ENCODE data around the gene RHOF. TPM values are rescaled to one million over a fixed set of nuclear protein-coding genes. Genes with fewer than 3 reads are reported as not detected.
A peak's percentile ranks its signal among the peaks of the same experiment; 100 is the strongest.
"Not testable (repeated sequence)": the region's sequence is repeated elsewhere in the genome, so short reads cannot be mapped to it uniquely, and the experiment has no call there.

RHOF gene
- total RNA-seq, 6 experiments from 2014 or later = 3.7 to 16.2 (median 5.0) TPM

GRCh38 chr12:121762269-121762668, 31.2 kb downstream of the RHOF start:
- ATAC-seq (no peak), DNase-seq (no peak)
- H3K4me3 ChIP-seq = no peak overlapping the region
- H3K4me1 ChIP-seq = no peaks in the 10 kb centered on the region
- H3K36me3 ChIP-seq = no peaks in the 10 kb centered on the region
- H3K27me3 ChIP-seq = no peaks in the 10 kb centered on the region
- H3K27ac ChIP-seq = no peak overlapping the region
- TF ChIP-seq POLR2A (IDR thresholded peaks at IDR 0.05) (no peak), CTCF (IDR thresholded peaks at IDR 0.05) (no peak)
- intact Hi-C loops (cut with DNase I) = no loop called here
- H3K9me3 ChIP-seq = no peaks in the 10 kb centered on the region
- WGBS (ENCODE audit: insufficient coverage, low coverage, low lambda C conversion rate, missing lambda C conversion rate) = 81% methylated on average over 6 of the region's 6 CpGs

GRCh38 chr12:121758536-121758935, 35.0 kb downstream of the RHOF start:
- DNase-seq; H3K27ac ChIP-seq; H3K4me1 ChIP-seq; H3K9me3 ChIP-seq; H3K4me3 ChIP-seq; ATAC-seq; H3K36me3 ChIP-seq; H3K27me3 ChIP-seq; intact Hi-C loops (cut with DNase I): not testable (repeated sequence)
- 92% methylated on average over 2 of the region's 22 CpGs for WGBS (ENCODE audit: insufficient coverage, low coverage, low lambda C conversion rate, missing lambda C conversion rate)

GRCh38 chr12:121755591-121755990, 37.9 kb downstream of the RHOF start:
- Histone ChIP-seq H3K36me3 (no peaks in the 10 kb centered on the region), H3K27ac (no peak overlapping the region), H3K4me3 (no peak overlapping the region), H3K4me1 (peaks cover 0 to 17% (median 7%) of the 10 kb centered on the region in 4 donors), H3K9me3 (no peaks in the 10 kb centered on the region), H3K27me3 (no peaks in the 10 kb centered on the region)
- intact Hi-C loops (cut with DNase I) = no loop called here
- DNase-seq (no peak), ATAC-seq (no peak)
- TF ChIP-seq CTCF (IDR thresholded peaks at IDR 0.05) (no peak), POLR2A (IDR thresholded peaks at IDR 0.05) (no peak)
- WGBS (ENCODE audit: insufficient coverage, low coverage, low lambda C conversion rate, missing lambda C conversion rate) = 100% methylated on average over 1 of the region's 3 CpGs

GRCh38 chr12:121754836-121755235, 38.7 kb downstream of the RHOF start:
- intact Hi-C loops (cut with DNase I) = no loop called here
- Histone ChIP-seq H3K4me3 (no peak overlapping the region), H3K4me1 (peaks cover 0 to 17% (median 7%) of the 10 kb centered on the region in 4 donors), H3K9me3 (no peaks in the 10 kb centered on the region), H3K36me3 (no peaks in the 10 kb centered on the region), H3K27me3 (no peaks in the 10 kb centered on the region), H3K27ac (peak overlapping the region in 2 of 3 donors; percentile 80 to 82)
- TF ChIP-seq CTCF (IDR thresholded peaks at IDR 0.05) (no peak), POLR2A (IDR thresholded peaks at IDR 0.05) (no peak)
- WGBS (ENCODE audit: insufficient coverage, low coverage, low lambda C conversion rate, missing lambda C conversion rate) = 80% methylated on average over 4 of the region's 11 CpGs
- no peak for DNase-seq
- no peak for ATAC-seq

GRCh38 chr12:121753844-121754264, 39.6 kb downstream of the RHOF start:
- peak; percentile 93 to 95 (median 94) for ATAC-seq
- Histone ChIP-seq H3K4me3 (no peak overlapping the region), H3K27ac (peak overlapping the region in 2 of 3 donors; percentile 80 to 82), H3K27me3 (no peaks in the 10 kb centered on the region), H3K4me1 (peaks cover 0 to 17% (median 7%) of the 10 kb centered on the region in 4 donors), H3K9me3 (no peaks in the 10 kb centered on the region), H3K36me3 (no peaks in the 10 kb centered on the region)
- TF ChIP-seq POLR2A (IDR thresholded peaks at IDR 0.05) (peak; percentile 54), CTCF (IDR thresholded peaks at IDR 0.05) (no peak)
- WGBS (ENCODE audit: insufficient coverage, low coverage, low lambda C conversion rate, missing lambda C conversion rate) = no CpG with 5 or more reads among the region's 12 CpGs
- DNase-seq = peak; percentile 84 to 97 (median 95)
- intact Hi-C loops (cut with DNase I) = no loop called here
